ENCODE measurements around the gene GCM1.

Gene GCM1

DNA sequence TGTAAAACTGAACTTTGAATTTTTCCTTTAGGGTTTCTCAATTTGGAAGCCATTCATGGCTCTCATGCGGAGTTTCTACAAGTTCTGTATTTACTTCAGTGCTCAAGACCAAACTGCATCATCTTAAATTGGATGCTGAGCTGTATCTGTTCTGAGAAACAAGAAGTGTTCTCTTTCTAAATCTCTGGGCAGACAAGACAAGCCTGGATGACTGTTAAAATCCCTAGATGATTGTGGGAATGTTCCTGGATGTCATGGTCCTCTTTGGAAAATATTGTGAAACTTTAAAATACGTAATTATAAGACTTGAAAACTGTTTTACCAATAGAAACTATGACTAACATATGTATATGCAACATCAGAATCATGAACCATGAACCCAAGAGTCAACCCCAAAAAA is 6.2 kb upstream of the GCM1 start:
- Histone ChIP-seq H3K79me2 (ENCODE audit: insufficient read depth, low read length) (no peaks in the 10 kb centered on the region), H3K9me3 (ENCODE audit: insufficient read depth, low read length, severe bottlenecking) (no peaks in the 10 kb centered on the region), H4K20me1 (ENCODE audit: insufficient read depth, low read length) (no peaks in the 10 kb centered on the region), H3K9ac (ENCODE audit: low read depth, low read length) (no peak overlapping the region), H3K27me3 (ENCODE audit: insufficient read depth, low read length, poor library complexity) (no peaks in the 10 kb centered on the region), H3K4me3 (ENCODE audit: low read depth in 1 of 2, low read length in 2 of 2) (no peak overlapping the region), H3K27ac (ENCODE audit: low read length) (no peak overlapping the region), H3K4me2 (ENCODE audit: insufficient read depth, low read length) (no peak overlapping the region), H3K36me3 (ENCODE audit: insufficient read depth, low read length) (no peaks in the 10 kb centered on the region), H3K4me1 (ENCODE audit: insufficient read depth, low read length) (no peaks in the 10 kb centered on the region), H2AFZ (ENCODE audit: low read depth, low read length) (no peak overlapping the region)
- no peak for ATAC-seq (ENCODE audit: insufficient read depth, low read depth)
- DNase-seq: no peak
- no peak for TF ChIP-seq CTCF (IDR thresholded peaks at IDR 0.05; ENCODE audit: borderline replicate concordance, extremely low read depth, low read length, poor library complexity, severe bottlenecking)
- no peak for TF ChIP-seq EZH2 (IDR thresholded peaks at IDR 0.05; ENCODE audit: borderline replicate concordance, low read depth, low read length, severe bottlenecking)

GRCh38 chr6:53154071-53154470 is 5.4 kb upstream of the GCM1 start:
- Histone ChIP-seq H3K4me2 (ENCODE audit: insufficient read depth, low read length) (no peak overlapping the region), H2AFZ (ENCODE audit: low read depth, low read length) (no peak overlapping the region), H3K36me3 (ENCODE audit: insufficient read depth, low read length) (no peaks in the 10 kb centered on the region), H3K27ac (ENCODE audit: low read length) (no peak overlapping the region), H3K9ac (ENCODE audit: low read depth, low read length) (no peak overlapping the region), H3K4me1 (ENCODE audit: insufficient read depth, low read length) (no peaks in the 10 kb centered on the region), H3K79me2 (ENCODE audit: insufficient read depth, low read length) (no peaks in the 10 kb centered on the region), H3K9me3 (ENCODE audit: insufficient read depth, low read length, severe bottlenecking) (no peaks in the 10 kb centered on the region), H3K27me3 (ENCODE audit: insufficient read depth, low read length, poor library complexity) (no peaks in the 10 kb centered on the region), H4K20me1 (ENCODE audit: insufficient read depth, low read length) (no peaks in the 10 kb centered on the region), H3K4me3 (ENCODE audit: low read depth in 1 of 2, low read length in 2 of 2) (no peak overlapping the region)
- no peak for DNase-seq
- ATAC-seq (ENCODE audit: insufficient read depth, low read depth): no peak
- TF ChIP-seq CTCF (IDR thresholded peaks at IDR 0.05; ENCODE audit: borderline replicate concordance, extremely low read depth, low read length, poor library complexity, severe bottlenecking) (no peak), EZH2 (IDR thresholded peaks at IDR 0.05; ENCODE audit: borderline replicate concordance, low read depth, low read length, severe bottlenecking) (no peak)

GRCh38 chr6:53152576-53152975 is 3.9 kb upstream of the GCM1 start:
- Histone ChIP-seq H3K27ac (ENCODE audit: low read length) (no peak overlapping the region), H3K27me3 (ENCODE audit: insufficient read depth, low read length, poor library complexity) (no peaks in the 10 kb centered on the region), H3K36me3 (ENCODE audit: insufficient read depth, low read length) (no peaks in the 10 kb centered on the region), H3K4me2 (ENCODE audit: insufficient read depth, low read length) (no peak overlapping the region), H3K9ac (ENCODE audit: low read depth, low read length) (no peak overlapping the region), H3K79me2 (ENCODE audit: insufficient read depth, low read length) (no peaks in the 10 kb centered on the region), H3K9me3 (ENCODE audit: insufficient read depth, low read length, severe bottlenecking) (no peaks in the 10 kb centered on the region), H2AFZ (ENCODE audit: low read depth, low read length) (no peak overlapping the region), H3K4me3 (ENCODE audit: low read depth in 1 of 2, low read length in 2 of 2) (no peak overlapping the region), H3K4me1 (ENCODE audit: insufficient read depth, low read length) (no peaks in the 10 kb centered on the region), H4K20me1 (ENCODE audit: insufficient read depth, low read length) (no peaks in the 10 kb centered on the region)
- DNase-seq (no peak), ATAC-seq (ENCODE audit: insufficient read depth, low read depth) (no peak)
- TF ChIP-seq EZH2 (IDR thresholded peaks at IDR 0.05; ENCODE audit: borderline replicate concordance, low read depth, low read length, severe bottlenecking) (no peak), CTCF (IDR thresholded peaks at IDR 0.05; ENCODE audit: borderline replicate concordance, extremely low read depth, low read length, poor library complexity, severe bottlenecking) (no peak)

- TF ChIP-seq CTCF (IDR thresholded peaks at IDR 0.05; ENCODE audit: borderline replicate concordance, extremely low read depth, low read length, poor library complexity, severe bottlenecking): peak; percentile 43
- no peak for TF ChIP-seq EZH2 (IDR thresholded peaks at IDR 0.05; ENCODE audit: borderline replicate concordance, low read depth, low read length, severe bottlenecking)
- Histone ChIP-seq H3K4me3 (ENCODE audit: low read depth in 1 of 2, low read length in 2 of 2) (no peak overlapping the region), H3K4me2 (ENCODE audit: insufficient read depth, low read length) (no peak overlapping the region), H2AFZ (ENCODE audit: low read depth, low read length) (no peak overlapping the region), H3K9me3 (ENCODE audit: insufficient read depth, low read length, severe bottlenecking) (no peaks in the 10 kb centered on the region), H3K9ac (ENCODE audit: low read depth, low read length) (no peak overlapping the region), H3K27ac (ENCODE audit: low read length) (no peak overlapping the region), H3K36me3 (ENCODE audit: insufficient read depth, low read length) (no peaks in the 10 kb centered on the region), H3K79me2 (ENCODE audit: insufficient read depth, low read length) (no peaks in the 10 kb centered on the region), H3K4me1 (ENCODE audit: insufficient read depth, low read length) (no peaks in the 10 kb centered on the region), H3K27me3 (ENCODE audit: insufficient read depth, low read length, poor library complexity) (no peaks in the 10 kb centered on the region), H4K20me1 (ENCODE audit: insufficient read depth, low read length) (no peaks in the 10 kb centered on the region)
- ATAC-seq (ENCODE audit: insufficient read depth, low read depth): 0 out of 3 replicates have a peak, but pooled peaks have one; percentile 39
- no peak for DNase-seq
Measured at GRCh38 chr6:53151676-53152075, 3.0 kb upstream of the GCM1 start.

All from DND-41 (cell line).